OCI-LY1 (cell line): ENCODE measurements around the gene METTL2B.

Experiments
- EZH2 ChIP-seq: fragments of 200-600 bp; sonication (generic), shearing (Covaris generic); IDR thresholded peaks from 2 replicates; pipeline ENCODE4 v1.8.0; 2017; ENCODE audit warnings: borderline replicate concordance, mixed run types, mild to moderate bottlenecking, antibody characterized with exemption, low read length, moderate library complexity, mixed read lengths
- TF ChIP-seq, protein P1 (sequence below): fragments of 200-600 bp; sonication (generic), shearing (Covaris generic); IDR thresholded peaks from 2 replicates; pipeline ENCODE4 v1.5.1; 2017; ENCODE audit warnings: mild to moderate bottlenecking, antibody characterized with exemption, low read length, moderate library complexity, mixed read lengths

DNA sequence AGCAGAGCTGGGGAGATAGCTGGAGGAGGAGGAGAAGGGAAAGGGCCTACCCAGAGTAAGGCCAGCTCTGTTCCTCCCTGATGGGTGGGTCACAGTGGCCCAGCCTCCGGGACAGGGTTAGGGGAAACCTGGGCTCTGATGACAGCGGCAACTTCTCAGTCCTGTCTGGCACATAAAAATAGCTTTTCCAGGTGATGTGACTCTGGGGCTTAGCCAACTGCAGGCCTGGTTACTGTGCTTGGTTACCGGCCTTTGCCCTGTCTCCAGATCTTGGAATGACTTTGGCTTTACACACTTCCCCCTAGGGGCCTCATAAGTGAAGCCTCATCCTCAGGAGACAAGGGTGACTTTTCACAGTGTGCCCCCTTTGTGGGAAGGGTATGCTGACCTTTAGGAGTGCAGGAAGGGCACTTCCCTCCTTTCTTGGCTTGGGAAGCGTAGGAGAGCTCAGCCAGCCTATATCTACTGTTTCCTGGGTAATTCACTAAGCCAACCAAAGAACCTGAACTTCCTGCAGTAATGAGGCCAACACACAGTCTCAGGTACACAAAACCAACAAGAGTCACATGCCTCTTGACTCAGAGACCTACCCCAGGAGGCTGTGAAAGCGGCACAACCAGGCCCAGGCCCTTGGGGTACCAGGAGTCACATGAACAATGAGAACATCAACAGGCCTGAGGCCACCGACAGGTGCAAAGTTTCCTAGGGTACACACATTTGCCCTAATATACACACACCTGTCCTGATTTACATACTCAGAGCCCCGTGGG is 32.5 kb upstream of the METTL2B start:
- TF ChIP-seq, protein P1, sequence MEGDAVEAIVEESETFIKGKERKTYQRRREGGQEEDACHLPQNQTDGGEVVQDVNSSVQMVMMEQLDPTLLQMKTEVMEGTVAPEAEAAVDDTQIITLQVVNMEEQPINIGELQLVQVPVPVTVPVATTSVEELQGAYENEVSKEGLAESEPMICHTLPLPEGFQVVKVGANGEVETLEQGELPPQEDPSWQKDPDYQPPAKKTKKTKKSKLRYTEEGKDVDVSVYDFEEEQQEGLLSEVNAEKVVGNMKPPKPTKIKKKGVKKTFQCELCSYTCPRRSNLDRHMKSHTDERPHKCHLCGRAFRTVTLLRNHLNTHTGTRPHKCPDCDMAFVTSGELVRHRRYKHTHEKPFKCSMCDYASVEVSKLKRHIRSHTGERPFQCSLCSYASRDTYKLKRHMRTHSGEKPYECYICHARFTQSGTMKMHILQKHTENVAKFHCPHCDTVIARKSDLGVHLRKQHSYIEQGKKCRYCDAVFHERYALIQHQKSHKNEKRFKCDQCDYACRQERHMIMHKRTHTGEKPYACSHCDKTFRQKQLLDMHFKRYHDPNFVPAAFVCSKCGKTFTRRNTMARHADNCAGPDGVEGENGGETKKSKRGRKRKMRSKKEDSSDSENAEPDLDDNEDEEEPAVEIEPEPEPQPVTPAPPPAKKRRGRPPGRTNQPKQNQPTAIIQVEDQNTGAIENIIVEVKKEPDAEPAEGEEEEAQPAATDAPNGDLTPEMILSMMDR: no peak
- no peak for TF ChIP-seq EZH2
